ACC112 (cell line): ENCODE data around the gene DCP2.

Experiments
- H2AFZ ChIP-seq: fragments of 200-600 bp; sonication (generic); one replicate; pipeline ENCODE4 v1.6.0; 2017; ENCODE audit warnings: antibody characterized with exemption, low read length; ENCODE audit not compliant: unreplicated experiment
- H3K27ac ChIP-seq: fragments of 200-600 bp; sonication (generic); 2 replicates; pipeline ENCODE4 v1.5.1; 2014; ENCODE audit warnings: low read depth, mild to moderate bottlenecking, antibody characterized with exemption, low read length, moderate library complexity
- H3K27me3 ChIP-seq: fragments of 200-600 bp; sonication (generic); 2 replicates; pipeline ENCODE4 v1.6.1; 2014; ENCODE audit warnings: mild to moderate bottlenecking, antibody characterized with exemption, low read length, moderate library complexity, mixed read lengths; ENCODE audit not compliant: insufficient read depth
- H3K36me3 ChIP-seq: fragments of 200-600 bp; sonication (generic); 2 replicates; pipeline ENCODE4 v1.6.1; 2016; ENCODE audit warnings: mild to moderate bottlenecking, antibody characterized with exemption, low read length, moderate library complexity, mixed read lengths; ENCODE audit not compliant: insufficient read depth
- H3K4me1 ChIP-seq: fragments of 200-600 bp; sonication (generic); one replicate; pipeline ENCODE4 v1.6.1; 2016; ENCODE audit warnings: low read length, mixed read lengths; ENCODE audit not compliant: insufficient read depth, unreplicated experiment, control insufficient read depth
- H3K4me3 ChIP-seq: fragments of 200-600 bp; sonication (generic); 2 replicates; pipeline ENCODE4 v1.5.1; 2014; ENCODE audit warnings: mild to moderate bottlenecking, low read depth, low read length
- H3K79me2 ChIP-seq: fragments of 200-600 bp; sonication (generic); one replicate; pipeline ENCODE4 v1.6.0; 2016; ENCODE audit warnings: low read length; ENCODE audit not compliant: control insufficient read depth, unreplicated experiment, insufficient read depth

The DCP2 gene

DNA sequence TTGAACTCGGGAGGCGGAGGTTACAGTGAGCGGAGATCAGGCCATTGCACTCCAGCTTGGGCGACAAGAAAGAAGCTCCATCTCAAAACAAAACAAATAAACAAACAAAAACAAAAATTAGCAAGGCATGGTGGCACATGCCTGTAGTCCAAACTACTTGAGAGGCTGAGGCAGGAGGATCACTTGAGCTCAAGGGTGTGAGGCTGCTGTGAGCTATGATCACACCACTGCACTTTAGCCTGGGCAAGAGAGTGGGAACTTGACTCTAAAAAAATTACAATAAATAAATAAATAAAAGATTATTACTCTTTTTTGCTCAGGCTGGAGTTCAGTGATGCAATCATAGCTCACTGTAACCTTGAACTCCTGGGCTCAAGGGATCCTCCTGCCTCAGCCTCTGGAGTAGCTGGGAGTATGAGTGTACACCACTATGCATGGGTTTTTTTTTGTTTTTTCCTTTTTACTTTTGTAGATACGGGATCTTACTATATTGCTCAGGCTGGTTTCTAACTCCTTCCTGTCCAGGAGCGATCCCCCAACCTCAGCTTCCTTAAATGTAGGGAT is 9.0 kb upstream of the DCP2 start:
- Histone ChIP-seq H3K27me3 (no peaks in the 10 kb centered on the region), H2AFZ (no peak overlapping the region), H3K27ac (no peak overlapping the region), H3K4me1 (peaks cover 11% of the 10 kb centered on the region), H3K79me2 (no peaks in the 10 kb centered on the region), H3K4me3 (no peak overlapping the region), H3K36me3 (no peaks in the 10 kb centered on the region)

- no peaks in the 10 kb centered on the region for H3K79me2 ChIP-seq
- H3K4me1 ChIP-seq = peaks cover 5% of the 10 kb centered on the region
- no peak overlapping the region for H3K4me3 ChIP-seq
- H3K36me3 ChIP-seq = no peaks in the 10 kb centered on the region
- H2AFZ ChIP-seq = no peak overlapping the region
- no peaks in the 10 kb centered on the region for H3K27me3 ChIP-seq
- no peak overlapping the region for H3K27ac ChIP-seq
These were observed 8.0 kb upstream of the DCP2 start for GRCh38 chr5:112968411-112969106.

- no peaks in the 10 kb centered on the region for H3K4me1 ChIP-seq
- no peak overlapping the region for H3K27ac ChIP-seq
- no peaks in the 10 kb centered on the region for H3K27me3 ChIP-seq
- no peaks in the 10 kb centered on the region for H3K36me3 ChIP-seq
- H3K79me2 ChIP-seq = no peaks in the 10 kb centered on the region
- H2AFZ ChIP-seq = no peak overlapping the region
- H3K4me3 ChIP-seq = no peak overlapping the region
These were observed 5.3 kb upstream of the DCP2 start for GRCh38 chr5:112971276-112971675.

- H3K4me3 ChIP-seq = no peak overlapping the region
- H2AFZ ChIP-seq = no peak overlapping the region
- H3K27me3 ChIP-seq = no peaks in the 10 kb centered on the region
- no peak overlapping the region for H3K27ac ChIP-seq
- peaks cover 11% of the 10 kb centered on the region for H3K79me2 ChIP-seq
- no peaks in the 10 kb centered on the region for H3K4me1 ChIP-seq
- no peaks in the 10 kb centered on the region for H3K36me3 ChIP-seq
These were observed 3.6 kb upstream of the DCP2 start for GRCh38 chr5:112973036-112973435.

- Histone ChIP-seq H3K79me2 (peaks cover 19% of the 10 kb centered on the region), H3K4me1 (no peaks in the 10 kb centered on the region), H3K4me3 (no peak overlapping the region), H3K27ac (no peak overlapping the region), H2AFZ (no peak overlapping the region), H3K27me3 (no peaks in the 10 kb centered on the region), H3K36me3 (no peaks in the 10 kb centered on the region)
These were observed 2.7 kb upstream of the DCP2 start for GRCh38 chr5:112973904-112974303.

GRCh38 chr5:112974901-112975300 is 1.7 kb upstream of the DCP2 start:
- H3K27ac ChIP-seq = no peak overlapping the region
- no peaks in the 10 kb centered on the region for H3K36me3 ChIP-seq
- H3K79me2 ChIP-seq = peaks cover 29% of the 10 kb centered on the region
- H3K4me3 ChIP-seq = no peak overlapping the region
- H2AFZ ChIP-seq = no peak overlapping the region
- H3K4me1 ChIP-seq = peaks cover 6% of the 10 kb centered on the region
- H3K27me3 ChIP-seq = no peaks in the 10 kb centered on the region

DNA sequence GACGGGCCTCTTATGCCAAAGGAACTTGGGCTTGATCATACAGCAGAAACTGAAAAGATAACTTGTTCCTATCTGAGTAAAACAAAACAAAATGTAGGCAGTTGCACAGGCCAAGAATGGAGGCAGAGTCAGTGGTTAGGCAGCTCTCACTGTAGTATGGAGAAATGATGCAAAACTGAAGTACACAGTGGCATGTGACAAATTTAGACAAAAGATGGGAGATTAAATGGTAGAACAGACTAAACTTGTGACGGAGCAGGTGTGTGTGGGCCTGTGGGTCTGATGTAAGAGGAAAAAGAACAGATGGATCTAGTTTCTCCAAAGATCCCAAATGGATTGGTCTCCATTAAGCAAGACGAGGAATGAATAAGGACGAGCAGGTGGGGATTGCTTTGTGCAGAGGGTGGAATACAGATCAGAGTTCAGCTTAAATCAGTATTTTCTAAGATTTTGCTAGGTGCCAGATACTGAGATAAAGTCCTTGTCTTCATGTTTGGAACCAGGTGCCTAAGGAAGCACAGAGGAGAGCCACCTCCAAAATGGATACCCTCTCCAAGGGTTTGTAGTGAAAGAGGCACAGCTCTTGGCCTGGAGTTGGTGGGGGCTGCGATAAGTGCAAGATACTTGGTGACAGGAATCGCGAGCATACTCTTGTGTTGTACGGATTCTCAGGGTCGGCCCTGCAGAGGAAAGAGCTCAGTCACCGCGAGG is 722 bp upstream of the DCP2 start:
- Histone ChIP-seq H3K27me3 (no peaks in the 10 kb centered on the region), H3K27ac (0 out of 2 replicates have a peak overlapping the region, but pooled peaks have one; percentile 7), H3K4me1 (peaks cover 6% of the 10 kb centered on the region), H3K36me3 (no peaks in the 10 kb centered on the region), H2AFZ (peak overlapping the region; percentile 99), H3K79me2 (peaks cover 39% of the 10 kb centered on the region), H3K4me3 (peak overlapping the region; percentile 94)

- H3K4me3 ChIP-seq = peak overlapping the region; percentile 94
- H3K27me3 ChIP-seq = no peaks in the 10 kb centered on the region
- H3K4me1 ChIP-seq = peaks cover 6% of the 10 kb centered on the region
- H3K36me3 ChIP-seq = 0 out of 2 replicates have a peak, but pooled peaks cover 4% of the 10 kb centered on the region
- H2AFZ ChIP-seq = peak overlapping the region; percentile 91
- peaks cover 55% of the 10 kb centered on the region for H3K79me2 ChIP-seq
- H3K27ac ChIP-seq = peak overlapping the region; percentile 66
These were observed 853 bp downstream of the DCP2 start for GRCh38 chr5:112977440-112977861.

DNA sequence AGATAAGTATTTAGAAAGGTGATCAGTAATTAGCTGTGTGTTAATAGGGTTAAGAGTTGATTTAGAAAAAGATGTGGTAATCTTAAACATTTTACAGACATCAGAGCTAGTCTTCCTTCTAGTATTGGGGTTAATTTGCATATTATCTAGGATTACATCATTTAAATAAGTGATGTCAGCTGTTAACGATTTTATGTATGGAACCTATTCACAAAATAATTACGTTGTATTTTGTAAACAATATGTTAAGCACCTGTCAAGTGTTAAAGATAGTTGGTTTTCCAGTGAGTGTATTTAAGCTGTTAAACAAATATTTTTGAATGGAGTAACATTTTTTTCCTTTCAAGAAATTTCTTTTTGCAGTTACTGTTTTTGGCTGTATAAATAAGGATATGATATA is 2.2 kb downstream of the DCP2 start:
- no peak overlapping the region for H2AFZ ChIP-seq
- H3K4me3 ChIP-seq = peak overlapping the region; percentile 94
- peaks cover 69% of the 10 kb centered on the region for H3K79me2 ChIP-seq
- H3K36me3 ChIP-seq = 0 out of 2 replicates have a peak, but pooled peaks cover 4% of the 10 kb centered on the region
- H3K27ac ChIP-seq = no peak overlapping the region
- H3K4me1 ChIP-seq = peaks cover 6% of the 10 kb centered on the region
- H3K27me3 ChIP-seq = no peaks in the 10 kb centered on the region

GRCh38 chr5:112979723-112980122 is 3.1 kb downstream of the DCP2 start:
- Histone ChIP-seq H3K27ac (no peak overlapping the region), H3K27me3 (no peaks in the 10 kb centered on the region), H2AFZ (no peak overlapping the region), H3K4me1 (peaks cover 6% of the 10 kb centered on the region), H3K36me3 (0 out of 2 replicates have a peak, but pooled peaks cover 4% of the 10 kb centered on the region), H3K79me2 (peaks cover 76% of the 10 kb centered on the region), H3K4me3 (peak overlapping the region; percentile 94)
